ENCODE measurements around the gene PARD3B.

The PARD3B gene

GRCh38 chr2:204590063-204590462 is 44.8 kb downstream of the PARD3B start:
- DNase-seq (ENCODE audit: low read depth) = no peak

- no peak for DNase-seq (ENCODE audit: low read depth)
Observed at GRCh38 chr2:204591225-204591624, 46.0 kb downstream of the PARD3B start.

- no peak for DNase-seq (ENCODE audit: low read depth)
Observed at GRCh38 chr2:204604061-204604460, 58.8 kb downstream of the PARD3B start.

- no peak for DNase-seq (ENCODE audit: low read depth)
Observed at GRCh38 chr2:204608237-204608939, 63.1 kb downstream of the PARD3B start.

- no peak for DNase-seq (ENCODE audit: low read depth)
Observed at GRCh38 chr2:204611017-204611631, 65.8 kb downstream of the PARD3B start.

- DNase-seq (ENCODE audit: low read depth) = no peak
Observed at GRCh38 chr2:204611764-204612163, 66.5 kb downstream of the PARD3B start.

GRCh38 chr2:204613635-204614034 is 68.4 kb downstream of the PARD3B start:
- DNase-seq (ENCODE audit: low read depth) = no peak

GRCh38 chr2:204615456-204615855 is 70.2 kb downstream of the PARD3B start:
- no peak for DNase-seq (ENCODE audit: low read depth)

GRCh38 chr2:204625135-204625534 is 79.9 kb downstream of the PARD3B start:
- DNase-seq (ENCODE audit: low read depth) = no peak

GRCh38 chr2:204628926-204629712 is 83.8 kb downstream of the PARD3B start:
- DNase-seq (ENCODE audit: low read depth) = no peak

GRCh38 chr2:204632410-204632809 is 87.1 kb downstream of the PARD3B start:
- no peak for DNase-seq (ENCODE audit: low read depth)

- DNase-seq (ENCODE audit: low read depth) = no peak
Observed at GRCh38 chr2:204634564-204634963, 89.3 kb downstream of the PARD3B start.

- DNase-seq (ENCODE audit: low read depth) = no peak
Observed at GRCh38 chr2:204635478-204635877, 90.2 kb downstream of the PARD3B start.

GRCh38 chr2:204638471-204639194 is 93.4 kb downstream of the PARD3B start:
- no peak for DNase-seq (ENCODE audit: low read depth)

GRCh38 chr2:204643326-204643725 is 98.1 kb downstream of the PARD3B start:
- DNase-seq (ENCODE audit: low read depth) = no peak

- DNase-seq (ENCODE audit: low read depth) = no peak
Observed at GRCh38 chr2:204645018-204645773, 99.9 kb downstream of the PARD3B start.

- DNase-seq (ENCODE audit: low read depth) = no peak
Observed at GRCh38 chr2:204647626-204648025, 102.4 kb downstream of the PARD3B start.

GRCh38 chr2:204650611-204651010 is 105.3 kb downstream of the PARD3B start:
- DNase-seq (ENCODE audit: low read depth) = no peak

GRCh38 chr2:204652063-204652462 is 106.8 kb downstream of the PARD3B start:
- DNase-seq (ENCODE audit: low read depth) = no peak

GRCh38 chr2:204654669-204655068 is 109.4 kb downstream of the PARD3B start:
- DNase-seq (ENCODE audit: low read depth) = no peak

- DNase-seq (ENCODE audit: low read depth) = no peak
Observed at GRCh38 chr2:204655101-204655500, 109.8 kb downstream of the PARD3B start.

- DNase-seq (ENCODE audit: low read depth) = no peak
Observed at GRCh38 chr2:204655626-204656025, 110.4 kb downstream of the PARD3B start.
